NT2/D1 (cell line): Measurements from ENCODE around the gene TUBA3D.
"Not testable (repeated sequence)": the region's sequence is repeated elsewhere in the genome, so short reads cannot be mapped to it uniquely, and the experiment has no call there.

Experiments
- SUZ12 ChIP-seq: IDR thresholded peaks from 2 replicates; pipeline ENCODE4 v1.6.1; 2011; ENCODE audit not compliant: insufficient read length, insufficient read depth; ENCODE audit errors: extremely low read depth
- YY1 ChIP-seq: IDR thresholded peaks from 2 replicates; pipeline ENCODE4 v1.6.1; 2011; ENCODE audit not compliant: insufficient read length, insufficient read depth
- ZNF274 ChIP-seq: IDR thresholded peaks from 2 replicates; pipeline ENCODE4 v1.6.1; 2011; ENCODE audit warnings: mild to moderate bottlenecking, low read depth, low read length

DNA sequence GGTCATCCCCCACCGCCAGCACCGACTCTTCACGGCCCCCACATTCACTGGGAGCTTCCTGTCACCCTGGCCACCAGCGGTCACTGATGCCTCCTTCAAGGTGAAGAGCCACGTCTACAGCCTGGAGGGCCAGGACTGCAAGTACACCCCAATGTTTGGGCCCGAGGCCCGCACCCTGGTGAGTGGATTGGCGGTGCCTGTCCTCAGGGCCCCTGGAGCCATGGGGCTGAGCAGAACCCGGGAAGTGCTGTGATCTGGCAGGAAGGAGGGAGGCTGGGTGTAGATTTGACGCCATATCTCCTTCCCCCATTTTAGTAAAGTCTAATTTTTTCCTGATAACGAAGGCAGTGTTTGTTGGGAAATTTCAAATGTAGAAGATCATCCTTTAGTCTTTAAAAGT, 42.6 kb downstream of the TUBA3D start:
- not testable (repeated sequence) for TF ChIP-seq YY1, SUZ12, ZNF274
